KMS-11 (cell line): ENCODE data around the gene FXYD2.

Experiments used
- H2AFZ ChIP-seq: fragments of 200-600 bp; sonication (generic); 2 replicates; pipeline ENCODE4 v1.6.1; 2016; ENCODE audit warnings: antibody characterized with exemption, mixed run types, low read depth
- H3K27ac ChIP-seq: fragments of 200-600 bp; sonication (generic); 2 replicates; pipeline ENCODE4 v1.6.1; 2016; ENCODE audit warnings: mild to moderate bottlenecking, mixed run types
- H3K27me3 ChIP-seq: fragments of 200-600 bp; sonication (generic); 2 replicates; pipeline ENCODE4 v1.6.1; 2017; ENCODE audit warnings: mild to moderate bottlenecking, low read depth, mixed run types, moderate library complexity; ENCODE audit not compliant: insufficient read depth
- H3K36me3 ChIP-seq: fragments of 200-600 bp; sonication (generic); 2 replicates; pipeline ENCODE4 v1.6.1; 2017; ENCODE audit warnings: mild to moderate bottlenecking, mixed run types; ENCODE audit not compliant: insufficient read depth
- H3K4me1 ChIP-seq: fragments of 200-600 bp; sonication (generic); 2 replicates; pipeline ENCODE4 v1.6.1; 2016; ENCODE audit warnings: mild to moderate bottlenecking, low read depth, mixed run types; ENCODE audit not compliant: poor library complexity, severe bottlenecking
- H3K4me2 ChIP-seq: fragments of 200-600 bp; sonication (generic); 2 replicates; pipeline ENCODE4 v1.7.0; 2016; ENCODE audit warnings: mild to moderate bottlenecking, mixed run types
- H3K4me3 ChIP-seq: fragments of 200-600 bp; sonication (generic); IDR thresholded peaks from 2 replicates; pipeline ENCODE4 v1.6.1; 2017; ENCODE audit warnings: low read depth, low read length, mixed read lengths; ENCODE audit not compliant: insufficient read depth
- H3K79me2 ChIP-seq: fragments of 200-600 bp; sonication (generic); 2 replicates; pipeline ENCODE4 v1.6.1; 2016; ENCODE audit warnings: low read depth, mixed run types; ENCODE audit not compliant: insufficient read depth
- H3K9ac ChIP-seq: fragments of 200-600 bp; sonication (generic); 2 replicates; pipeline ENCODE4 v1.6.1; 2016; ENCODE audit warnings: mild to moderate bottlenecking, mixed run types
- H4K20me1 ChIP-seq: fragments of 200-600 bp; sonication (generic); 2 replicates; pipeline ENCODE4 v1.6.1; 2016; ENCODE audit warnings: mild to moderate bottlenecking, mixed run types; ENCODE audit not compliant: insufficient read depth
- TF ChIP-seq, protein P1 (sequence below): fragments of 200-600 bp; sonication (generic); conservative IDR thresholded peaks from 2 replicates; pipeline ENCODE4 v1.6.1; 2017; ENCODE audit warnings: low read depth, mild to moderate bottlenecking, antibody characterized with exemption, low read length, moderate library complexity, mixed read lengths

FXYD2 gene

DNA sequence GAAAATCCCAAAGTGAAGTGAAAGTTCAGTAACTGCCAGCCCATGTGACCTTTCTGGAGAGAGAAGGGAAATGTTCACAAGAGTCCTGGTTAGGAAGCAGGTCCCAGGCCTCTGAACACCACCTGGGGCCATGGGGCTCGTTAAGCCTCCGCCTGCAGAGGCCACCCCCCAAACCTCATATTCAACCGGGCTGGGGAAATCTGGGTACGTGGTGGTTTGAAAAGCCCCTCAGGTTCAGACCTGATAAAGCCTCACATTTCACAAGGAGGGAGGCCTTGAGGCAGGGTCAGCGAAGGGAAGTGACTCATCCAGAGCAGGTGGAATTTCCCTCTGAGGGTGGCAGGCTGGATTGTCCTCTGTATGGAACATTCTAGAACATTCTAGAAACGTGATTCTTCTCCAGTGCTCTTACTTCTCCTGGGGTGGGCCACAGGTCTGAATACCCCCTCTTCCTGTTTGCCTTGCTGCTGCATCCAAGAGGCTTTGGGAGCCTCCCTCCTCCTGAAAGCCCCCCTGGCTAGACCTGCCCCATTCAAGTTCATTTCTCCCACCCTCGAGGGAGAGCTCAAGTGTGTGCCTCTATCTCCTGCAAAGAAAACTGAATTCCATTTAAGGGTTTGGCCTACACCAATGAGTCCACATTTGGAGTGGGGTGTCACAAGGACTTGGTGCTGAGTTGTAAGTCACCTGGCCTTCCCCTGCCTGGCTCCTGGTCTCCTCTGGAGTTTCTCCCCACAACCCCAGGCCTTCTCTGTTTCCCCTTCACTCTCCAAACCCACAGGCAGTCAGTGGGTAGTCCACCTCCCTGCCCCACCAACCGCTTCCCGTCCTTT, 6.3 kb downstream of the FXYD2 start:
- peaks cover 45% of the 10 kb centered on the region for H3K4me1 ChIP-seq
- H3K4me2 ChIP-seq, result no peak overlapping the region; the same call in 1 of the 2 replicates
- H3K27me3 ChIP-seq, result no peaks in the 10 kb centered on the region
- H3K27ac ChIP-seq, result no peak overlapping the region; the same call in 1 of the 2 replicates
- peak overlapping the region; percentile 75 for H2AFZ ChIP-seq
- no peak overlapping the region for H3K9ac ChIP-seq
- no peaks in the 10 kb centered on the region for H3K36me3 ChIP-seq
- TF ChIP-seq, protein P1, sequence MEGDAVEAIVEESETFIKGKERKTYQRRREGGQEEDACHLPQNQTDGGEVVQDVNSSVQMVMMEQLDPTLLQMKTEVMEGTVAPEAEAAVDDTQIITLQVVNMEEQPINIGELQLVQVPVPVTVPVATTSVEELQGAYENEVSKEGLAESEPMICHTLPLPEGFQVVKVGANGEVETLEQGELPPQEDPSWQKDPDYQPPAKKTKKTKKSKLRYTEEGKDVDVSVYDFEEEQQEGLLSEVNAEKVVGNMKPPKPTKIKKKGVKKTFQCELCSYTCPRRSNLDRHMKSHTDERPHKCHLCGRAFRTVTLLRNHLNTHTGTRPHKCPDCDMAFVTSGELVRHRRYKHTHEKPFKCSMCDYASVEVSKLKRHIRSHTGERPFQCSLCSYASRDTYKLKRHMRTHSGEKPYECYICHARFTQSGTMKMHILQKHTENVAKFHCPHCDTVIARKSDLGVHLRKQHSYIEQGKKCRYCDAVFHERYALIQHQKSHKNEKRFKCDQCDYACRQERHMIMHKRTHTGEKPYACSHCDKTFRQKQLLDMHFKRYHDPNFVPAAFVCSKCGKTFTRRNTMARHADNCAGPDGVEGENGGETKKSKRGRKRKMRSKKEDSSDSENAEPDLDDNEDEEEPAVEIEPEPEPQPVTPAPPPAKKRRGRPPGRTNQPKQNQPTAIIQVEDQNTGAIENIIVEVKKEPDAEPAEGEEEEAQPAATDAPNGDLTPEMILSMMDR, result peak; percentile 43; the same call in 1 of the 2 replicates
- no peaks in the 10 kb centered on the region for H4K20me1 ChIP-seq
- H3K4me3 ChIP-seq, result no peak overlapping the region
- H3K79me2 ChIP-seq, result no peaks in the 10 kb centered on the region

GRCh38 chr11:117817368-117818040, 7.0 kb downstream of the FXYD2 start:
- Histone ChIP-seq H3K79me2 (no peaks in the 10 kb centered on the region), H3K27ac (no peak overlapping the region; the same call in 1 of the 2 replicates), H3K9ac (no peak overlapping the region), H3K36me3 (no peaks in the 10 kb centered on the region), H4K20me1 (no peaks in the 10 kb centered on the region), H3K4me1 (peaks cover 45% of the 10 kb centered on the region), H3K27me3 (no peaks in the 10 kb centered on the region), H3K4me3 (no peak overlapping the region), H3K4me2 (no peak overlapping the region; the same call in 1 of the 2 replicates), H2AFZ (peak overlapping the region; percentile 75)
- TF ChIP-seq, protein P1, result peak; percentile 90

GRCh38 chr11:117816846-117817367, 7.6 kb downstream of the FXYD2 start:
- Histone ChIP-seq H3K36me3 (no peaks in the 10 kb centered on the region), H2AFZ (peak overlapping the region; percentile 75; the same call in 1 of the 2 replicates), H3K27me3 (no peaks in the 10 kb centered on the region), H3K4me3 (no peak overlapping the region), H3K9ac (no peak overlapping the region), H3K4me1 (peaks cover 45% of the 10 kb centered on the region), H4K20me1 (no peaks in the 10 kb centered on the region), H3K4me2 (no peak overlapping the region), H3K27ac (no peak overlapping the region), H3K79me2 (no peaks in the 10 kb centered on the region)
- TF ChIP-seq, protein P1, result no peak

DNA sequence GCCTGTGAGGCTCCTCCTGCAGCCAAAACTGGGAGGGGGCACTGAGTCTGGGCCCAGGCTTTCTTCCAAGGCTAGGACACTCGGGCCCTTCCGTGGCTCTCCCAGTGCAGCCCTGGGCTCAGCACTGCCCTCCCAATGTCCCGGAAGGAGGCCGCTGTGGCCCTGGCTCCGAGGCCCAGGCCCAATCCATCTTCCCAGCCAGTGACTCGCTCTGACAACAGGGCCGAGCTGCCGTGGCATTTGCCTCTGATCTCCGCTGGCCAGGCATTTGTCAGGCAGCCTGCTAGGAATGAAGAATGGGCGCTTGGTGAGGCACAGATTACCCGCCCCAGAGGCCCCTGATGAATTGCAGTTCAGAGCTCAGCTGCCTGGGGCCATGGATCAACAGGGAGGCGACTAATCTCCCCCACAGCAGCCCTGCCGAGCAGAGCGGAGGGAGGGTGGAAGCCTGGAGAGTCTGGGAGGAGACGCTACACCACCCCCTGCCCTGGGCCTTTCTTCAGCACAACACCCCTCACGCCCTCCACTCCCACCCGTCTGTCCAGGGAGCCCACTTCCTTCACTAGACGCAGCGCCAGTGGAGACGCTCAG, 8.3 kb downstream of the FXYD2 start:
- H3K4me1 ChIP-seq, result peaks cover 45% of the 10 kb centered on the region
- no peaks in the 10 kb centered on the region for H4K20me1 ChIP-seq
- TF ChIP-seq, protein P1, result no peak
- H3K36me3 ChIP-seq, result no peaks in the 10 kb centered on the region
- peak overlapping the region; percentile 85 for H3K27ac ChIP-seq
- peak overlapping the region; percentile 66; the same call in 1 of the 2 replicates for H2AFZ ChIP-seq
- peak overlapping the region; percentile 38 for H3K4me2 ChIP-seq
- no peaks in the 10 kb centered on the region for H3K79me2 ChIP-seq
- no peak overlapping the region for H3K4me3 ChIP-seq
- no peaks in the 10 kb centered on the region for H3K27me3 ChIP-seq
- H3K9ac ChIP-seq, result peak overlapping the region; percentile 49; the same call in 1 of the 2 replicates
